ENCODE data around the gene POLD1.
"Not testable (repeated sequence)": the region's sequence is repeated elsewhere in the genome, so short reads cannot be mapped to it uniquely, and the experiment has no call there.

POLD1 gene

DNA sequence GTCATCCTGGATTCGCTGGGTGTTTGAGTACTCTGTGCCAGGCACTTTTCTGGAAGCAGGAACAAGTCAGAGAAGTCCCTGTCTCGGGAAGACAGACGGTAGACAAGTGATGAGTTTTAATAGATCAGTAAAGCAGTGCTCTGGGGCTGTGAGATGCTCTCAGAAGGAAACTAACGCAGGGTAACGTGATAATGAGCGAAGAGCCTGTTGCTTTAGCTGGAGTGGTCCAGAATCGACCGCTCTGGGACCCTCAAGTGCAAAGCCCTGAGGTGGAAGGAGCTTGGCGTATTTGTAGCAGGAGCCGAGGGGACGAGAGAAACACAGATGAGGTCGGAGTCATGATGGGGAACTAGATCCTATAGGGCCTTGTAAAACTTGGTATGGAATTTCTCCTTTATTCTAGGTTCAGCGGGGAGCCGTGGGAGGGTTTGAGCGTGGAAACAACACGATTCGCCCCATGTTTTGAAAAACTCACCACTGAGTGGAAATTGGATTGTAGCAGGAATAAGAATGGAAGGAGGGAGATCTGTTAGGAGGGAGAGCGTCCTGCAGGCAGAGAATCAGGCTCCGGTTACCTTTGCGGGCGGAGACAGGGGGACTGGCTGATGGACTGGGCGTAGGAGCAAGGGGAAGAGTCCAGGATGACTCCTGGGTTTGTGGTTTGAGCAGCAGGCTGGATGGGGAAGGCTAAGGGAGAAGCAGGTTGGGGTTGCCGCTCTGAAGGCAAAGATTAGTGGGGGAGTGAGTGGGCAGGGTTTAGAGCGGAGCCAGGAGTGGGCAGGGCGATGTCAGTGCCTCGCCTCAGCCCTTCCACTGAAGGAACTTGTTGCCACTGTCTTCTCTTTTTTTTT, 763 bp downstream of the POLD1 start:
- Histone ChIP-seq H3K27ac (ENCODE audit: low read length) (peak overlapping the region; percentile 32), H3K9me3 (ENCODE audit: insufficient read depth, low read depth, low read length) (no peaks in the 10 kb centered on the region), H3K9ac (ENCODE audit: low read depth, low read length) (peak overlapping the region; percentile 94), H3K4me3 (ENCODE audit: low read length) (peak overlapping the region; percentile 98), H3K27me3 (ENCODE audit: insufficient read depth, low read length) (no peaks in the 10 kb centered on the region; the same call in 1 of the 2 replicates), H3K4me1 (ENCODE audit: insufficient read depth, low read length) (no peaks in the 10 kb centered on the region; the same call in 1 of the 2 replicates), H3K36me3 (ENCODE audit: insufficient read depth, low read depth, low read length) (peaks cover 53% of the 10 kb centered on the region)

DNA sequence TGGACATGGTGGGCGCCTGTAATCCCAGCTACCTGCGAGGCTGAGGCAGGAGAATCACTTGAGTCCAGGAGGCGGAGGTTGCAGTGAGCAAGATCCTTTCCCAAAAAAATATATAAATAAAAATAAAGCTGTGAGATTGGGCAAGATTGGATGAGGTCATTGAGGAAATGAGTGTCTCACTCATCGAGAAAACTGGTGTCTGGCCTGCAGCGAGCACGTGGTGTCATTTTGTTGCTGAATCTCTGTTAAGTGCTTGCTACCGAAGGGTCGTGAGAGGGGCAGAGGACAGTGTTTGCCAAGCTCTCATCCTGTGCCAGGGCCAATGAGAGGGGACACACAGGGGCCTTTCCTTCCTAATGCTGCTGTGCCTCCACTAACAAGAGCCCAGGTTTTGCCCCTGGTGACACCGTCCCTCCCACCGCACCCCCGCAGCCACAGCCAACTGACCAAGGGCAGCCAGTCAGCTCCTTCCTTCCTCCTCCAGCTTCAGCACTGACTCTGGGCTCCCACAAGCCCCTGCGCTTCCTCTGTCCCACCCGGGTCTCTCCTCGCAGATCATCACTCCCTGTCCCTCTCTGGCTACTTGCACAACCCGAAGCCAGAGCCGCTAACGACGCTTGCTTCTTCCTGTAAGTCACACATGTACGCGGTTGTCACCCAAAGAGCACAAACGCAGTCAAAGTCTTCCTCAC, 3.2 kb downstream of the POLD1 start:
- H3K4me1 ChIP-seq (ENCODE audit: insufficient read depth, low read length): no peaks in the 10 kb centered on the region; the same call in 1 of the 2 replicates
- no peak overlapping the region for H3K27ac ChIP-seq (ENCODE audit: low read length)
- H3K9me3 ChIP-seq (ENCODE audit: insufficient read depth, low read depth, low read length): peaks cover 6% of the 10 kb centered on the region
- no peak overlapping the region for H3K4me3 ChIP-seq (ENCODE audit: low read length)
- H3K9ac ChIP-seq (ENCODE audit: low read depth, low read length): no peak overlapping the region
- H3K36me3 ChIP-seq (ENCODE audit: insufficient read depth, low read depth, low read length): peaks cover 43% of the 10 kb centered on the region
- no peaks in the 10 kb centered on the region; the same call in 1 of the 2 replicates for H3K27me3 ChIP-seq (ENCODE audit: insufficient read depth, low read length)

DNA sequence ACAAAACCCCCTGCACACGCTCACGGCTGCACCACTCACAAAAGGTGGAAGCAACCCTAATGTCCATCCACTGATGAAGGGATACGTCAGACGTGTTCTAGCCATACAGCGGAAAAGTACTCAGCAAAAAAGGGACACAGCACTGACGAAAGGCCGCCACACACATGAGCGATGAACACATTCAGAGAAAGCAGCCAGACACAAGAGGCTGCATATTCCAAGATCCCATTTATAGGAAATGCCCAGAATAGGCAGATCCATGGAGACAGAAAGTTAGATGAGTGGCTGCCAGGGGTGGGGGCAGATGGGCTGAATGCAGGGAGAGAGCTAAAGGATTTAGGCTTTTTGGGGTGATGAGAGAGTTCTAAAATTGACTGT, 3.7 kb downstream of the POLD1 start:
- peaks cover 48% of the 10 kb centered on the region for H3K36me3 ChIP-seq (ENCODE audit: insufficient read depth, low read depth, low read length)
- no peak overlapping the region for H3K4me3 ChIP-seq (ENCODE audit: low read length)
- H3K27ac ChIP-seq (ENCODE audit: low read length): no peak overlapping the region
- no peaks in the 10 kb centered on the region; the same call in 1 of the 2 replicates for H3K27me3 ChIP-seq (ENCODE audit: insufficient read depth, low read length)
- H3K9ac ChIP-seq (ENCODE audit: low read depth, low read length): no peak overlapping the region
- H3K9me3 ChIP-seq (ENCODE audit: insufficient read depth, low read depth, low read length): peaks cover 7% of the 10 kb centered on the region
- no peaks in the 10 kb centered on the region; the same call in 1 of the 2 replicates for H3K4me1 ChIP-seq (ENCODE audit: insufficient read depth, low read length)

DNA sequence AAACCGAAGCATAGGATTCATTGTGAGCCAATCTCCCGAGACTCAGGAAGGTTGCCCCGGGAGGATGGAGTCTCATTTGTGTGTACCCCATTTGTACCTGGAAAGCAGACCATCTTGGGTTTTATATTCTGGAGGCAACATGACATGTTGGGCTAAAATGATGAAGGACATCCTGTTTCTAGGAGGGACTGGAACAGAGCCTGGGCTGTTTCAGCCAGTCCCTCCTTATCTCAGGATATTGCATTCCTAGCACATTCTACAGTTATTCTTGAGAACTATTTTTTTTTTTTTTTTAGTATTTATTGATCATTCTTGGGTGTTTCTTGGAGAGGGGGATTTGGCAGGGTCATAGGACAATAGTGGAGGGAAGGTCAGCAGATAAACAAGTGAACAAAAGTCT, 6.1 kb downstream of the POLD1 start:
- not testable (repeated sequence) for H3K9ac ChIP-seq (ENCODE audit: low read depth, low read length); H3K4me3 ChIP-seq (ENCODE audit: low read length); H3K4me1 ChIP-seq (ENCODE audit: insufficient read depth, low read length); H3K9me3 ChIP-seq (ENCODE audit: insufficient read depth, low read depth, low read length); H3K27ac ChIP-seq (ENCODE audit: low read length); H3K27me3 ChIP-seq (ENCODE audit: insufficient read depth, low read length)
- peaks cover 60% of the 10 kb centered on the region for H3K36me3 ChIP-seq (ENCODE audit: insufficient read depth, low read depth, low read length)

DNA sequence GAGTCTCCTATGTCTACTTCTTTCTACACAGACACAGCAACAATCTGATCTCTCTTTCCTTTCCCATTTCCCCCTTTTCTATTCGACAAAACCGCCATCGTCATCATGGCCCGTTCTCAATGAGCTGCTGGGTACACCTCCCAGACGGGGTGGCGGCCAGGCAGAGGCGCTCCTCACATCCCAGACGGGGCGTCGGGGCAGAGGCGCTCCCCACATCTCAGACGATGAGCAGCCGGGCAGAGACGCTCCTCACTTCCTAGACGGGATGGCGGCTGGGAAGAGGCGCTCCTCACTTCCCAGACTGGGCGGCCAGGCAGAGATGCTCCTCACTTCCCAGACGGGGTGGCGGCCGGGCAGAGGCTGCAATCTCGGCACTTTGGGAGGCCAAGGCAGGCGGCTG, 6.8 kb downstream of the POLD1 start:
- peaks cover 57% of the 10 kb centered on the region for H3K36me3 ChIP-seq (ENCODE audit: insufficient read depth, low read depth, low read length)
- not testable (repeated sequence) for H3K4me3 ChIP-seq (ENCODE audit: low read length); H3K4me1 ChIP-seq (ENCODE audit: insufficient read depth, low read length); H3K27ac ChIP-seq (ENCODE audit: low read length); H3K27me3 ChIP-seq (ENCODE audit: insufficient read depth, low read length); H3K9me3 ChIP-seq (ENCODE audit: insufficient read depth, low read depth, low read length); H3K9ac ChIP-seq (ENCODE audit: low read depth, low read length)

DNA sequence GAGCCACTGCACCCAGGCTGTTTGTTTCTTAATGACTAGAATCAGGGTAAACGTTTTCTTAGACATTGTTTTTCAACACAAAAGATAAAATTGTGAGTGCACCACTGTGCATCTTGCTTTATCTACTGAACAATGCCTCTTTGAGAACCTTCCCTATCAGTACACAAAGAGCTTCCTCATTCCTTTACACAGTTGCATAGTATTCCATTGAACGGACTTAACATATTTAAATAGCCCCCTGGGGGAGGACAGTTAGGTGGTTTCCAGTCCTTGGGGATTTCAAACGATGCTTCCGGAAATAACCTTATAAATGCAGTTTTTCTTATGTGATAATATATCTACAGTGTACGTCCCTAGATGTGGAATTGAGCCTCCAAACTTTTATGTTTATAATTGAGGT, 8.6 kb downstream of the POLD1 start:
- H3K36me3 ChIP-seq (ENCODE audit: insufficient read depth, low read depth, low read length): peaks cover 41% of the 10 kb centered on the region
- no peaks in the 10 kb centered on the region for H3K4me1 ChIP-seq (ENCODE audit: insufficient read depth, low read length)
- no peak overlapping the region for H3K27ac ChIP-seq (ENCODE audit: low read length)
- H3K9ac ChIP-seq (ENCODE audit: low read depth, low read length): no peak overlapping the region
- no peaks in the 10 kb centered on the region for H3K27me3 ChIP-seq (ENCODE audit: insufficient read depth, low read length)
- peaks cover 7% of the 10 kb centered on the region for H3K9me3 ChIP-seq (ENCODE audit: insufficient read depth, low read depth, low read length)
- H3K4me3 ChIP-seq (ENCODE audit: low read length): no peak overlapping the region

DNA sequence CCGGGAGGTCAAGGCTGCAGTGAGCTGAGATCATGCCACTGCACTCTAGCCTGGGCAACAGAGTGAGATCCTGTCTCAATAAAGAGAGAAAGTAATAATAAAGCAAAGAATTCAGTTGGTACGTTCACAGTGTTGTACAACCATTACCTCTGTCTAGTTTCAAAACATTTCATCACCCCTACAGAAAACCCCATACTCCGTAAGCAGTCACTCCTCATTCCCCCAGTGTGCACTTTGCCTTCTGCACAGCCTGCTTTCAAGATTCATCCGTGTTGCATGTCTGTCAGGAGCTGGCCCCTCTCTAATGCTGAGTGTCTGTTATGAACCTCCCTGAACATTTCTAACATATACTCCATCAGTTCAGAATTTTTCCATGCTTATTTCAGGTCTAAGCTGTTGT, 9.4 kb downstream of the POLD1 start:
- H3K27ac ChIP-seq (ENCODE audit: low read length): no peak overlapping the region
- peaks cover 32% of the 10 kb centered on the region for H3K36me3 ChIP-seq (ENCODE audit: insufficient read depth, low read depth, low read length)
- H3K27me3 ChIP-seq (ENCODE audit: insufficient read depth, low read length): no peaks in the 10 kb centered on the region
- H3K9me3 ChIP-seq (ENCODE audit: insufficient read depth, low read depth, low read length): peaks cover 7% of the 10 kb centered on the region
- H3K4me3 ChIP-seq (ENCODE audit: low read length): no peak overlapping the region
- H3K9ac ChIP-seq (ENCODE audit: low read depth, low read length): no peak overlapping the region
- H3K4me1 ChIP-seq (ENCODE audit: insufficient read depth, low read length): no peaks in the 10 kb centered on the region

DNA sequence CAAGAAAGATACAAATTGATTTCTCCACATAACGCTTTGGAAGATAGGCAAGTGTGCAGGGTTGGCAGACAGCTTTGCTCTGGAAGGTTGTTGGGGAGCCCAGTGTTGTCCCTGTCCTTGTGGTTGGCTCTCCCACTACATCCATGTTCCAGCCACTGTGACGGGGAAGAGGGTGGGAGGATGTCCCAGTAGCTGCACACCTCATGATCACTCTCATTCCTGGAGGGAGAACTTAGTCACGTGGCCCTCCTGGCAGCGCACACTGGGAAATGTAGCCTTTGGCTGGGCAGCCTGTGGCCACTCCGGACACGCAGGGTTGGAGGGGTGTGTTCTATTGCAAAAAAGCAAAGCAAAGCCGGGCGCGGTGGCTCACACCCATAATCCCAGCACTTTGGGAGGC, 9.9 kb downstream of the POLD1 start:
- no peaks in the 10 kb centered on the region for H3K4me1 ChIP-seq (ENCODE audit: insufficient read depth, low read length)
- H3K9me3 ChIP-seq (ENCODE audit: insufficient read depth, low read depth, low read length): peaks cover 7% of the 10 kb centered on the region
- no peak overlapping the region for H3K4me3 ChIP-seq (ENCODE audit: low read length)
- H3K36me3 ChIP-seq (ENCODE audit: insufficient read depth, low read depth, low read length): peaks cover 31% of the 10 kb centered on the region
- H3K9ac ChIP-seq (ENCODE audit: low read depth, low read length): no peak overlapping the region
- H3K27me3 ChIP-seq (ENCODE audit: insufficient read depth, low read length): no peaks in the 10 kb centered on the region
- no peak overlapping the region for H3K27ac ChIP-seq (ENCODE audit: low read length)

DNA sequence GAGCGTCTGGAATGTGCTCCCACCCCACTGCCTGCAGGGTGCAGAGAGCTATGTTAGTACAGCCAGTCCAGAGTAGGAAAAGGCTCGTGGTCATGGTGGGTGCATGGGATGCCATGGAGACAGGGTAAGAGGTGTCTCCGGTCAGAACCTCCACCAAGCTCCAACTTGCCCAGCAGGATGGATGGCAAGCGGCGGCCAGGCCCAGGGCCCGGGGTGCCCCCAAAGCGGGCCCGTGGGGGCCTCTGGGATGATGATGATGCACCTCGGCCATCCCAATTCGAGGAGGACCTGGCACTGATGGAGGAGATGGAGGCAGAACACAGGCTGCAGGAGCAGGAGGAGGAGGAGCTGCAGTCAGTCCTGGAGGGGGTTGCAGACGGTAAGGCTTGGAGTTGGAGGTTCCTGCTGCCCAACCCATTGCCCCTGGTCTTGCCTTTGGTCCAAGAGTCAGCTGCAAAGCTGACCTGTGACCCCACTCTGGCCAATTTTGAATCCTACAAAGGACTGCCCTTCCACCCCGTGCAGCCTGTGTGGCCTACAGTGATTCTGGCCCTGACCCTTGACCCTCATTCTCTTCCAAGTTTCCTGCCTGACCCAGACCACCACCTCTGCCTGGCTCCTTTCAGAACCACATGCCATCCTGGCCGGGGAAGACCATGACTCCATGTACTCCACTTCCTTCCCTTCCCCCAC, 14.7 kb downstream of the POLD1 start:
- peaks cover 36% of the 10 kb centered on the region for H3K36me3 ChIP-seq (ENCODE audit: insufficient read depth, low read depth, low read length)
- H3K27ac ChIP-seq (ENCODE audit: low read length): no peak overlapping the region
- H3K9ac ChIP-seq (ENCODE audit: low read depth, low read length): no peak overlapping the region

DNA sequence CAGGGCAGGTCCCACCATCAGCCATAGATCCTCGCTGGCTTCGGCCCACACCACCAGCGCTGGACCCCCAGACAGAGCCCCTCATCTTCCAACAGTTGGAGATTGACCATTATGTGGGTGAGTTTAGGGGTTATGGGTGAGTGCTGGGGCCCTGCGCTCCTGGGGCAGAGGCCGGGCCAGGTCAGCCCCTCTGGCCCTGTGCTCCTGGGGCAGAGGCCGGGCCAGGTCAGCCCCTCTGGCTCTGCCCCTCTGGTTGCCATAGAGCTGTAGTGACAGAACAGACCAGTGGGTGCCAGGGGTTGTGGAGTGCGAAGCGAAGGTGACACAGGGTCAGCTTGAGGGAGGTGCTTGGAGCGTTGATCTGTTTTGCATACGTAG, 15.2 kb downstream of the POLD1 start:
- H3K4me1 ChIP-seq (ENCODE audit: insufficient read depth, low read length): no peaks in the 10 kb centered on the region
- H3K9ac ChIP-seq (ENCODE audit: low read depth, low read length): no peak overlapping the region
- no peak overlapping the region for H3K4me3 ChIP-seq (ENCODE audit: low read length)
- H3K36me3 ChIP-seq (ENCODE audit: insufficient read depth, low read depth, low read length): peaks cover 36% of the 10 kb centered on the region
- no peaks in the 10 kb centered on the region for H3K27me3 ChIP-seq (ENCODE audit: insufficient read depth, low read length)
- H3K27ac ChIP-seq (ENCODE audit: low read length): no peak overlapping the region
- H3K9me3 ChIP-seq (ENCODE audit: insufficient read depth, low read depth, low read length): no peaks in the 10 kb centered on the region

More for the DNA sequence above, 14.7 kb downstream of the POLD1 start:
- H3K9me3 ChIP-seq (ENCODE audit: insufficient read depth, low read depth, low read length): no peaks in the 10 kb centered on the region
- H3K4me1 ChIP-seq (ENCODE audit: insufficient read depth, low read length): no peaks in the 10 kb centered on the region
- no peaks in the 10 kb centered on the region for H3K27me3 ChIP-seq (ENCODE audit: insufficient read depth, low read length)
- no peak overlapping the region for H3K4me3 ChIP-seq (ENCODE audit: low read length)

DNA sequence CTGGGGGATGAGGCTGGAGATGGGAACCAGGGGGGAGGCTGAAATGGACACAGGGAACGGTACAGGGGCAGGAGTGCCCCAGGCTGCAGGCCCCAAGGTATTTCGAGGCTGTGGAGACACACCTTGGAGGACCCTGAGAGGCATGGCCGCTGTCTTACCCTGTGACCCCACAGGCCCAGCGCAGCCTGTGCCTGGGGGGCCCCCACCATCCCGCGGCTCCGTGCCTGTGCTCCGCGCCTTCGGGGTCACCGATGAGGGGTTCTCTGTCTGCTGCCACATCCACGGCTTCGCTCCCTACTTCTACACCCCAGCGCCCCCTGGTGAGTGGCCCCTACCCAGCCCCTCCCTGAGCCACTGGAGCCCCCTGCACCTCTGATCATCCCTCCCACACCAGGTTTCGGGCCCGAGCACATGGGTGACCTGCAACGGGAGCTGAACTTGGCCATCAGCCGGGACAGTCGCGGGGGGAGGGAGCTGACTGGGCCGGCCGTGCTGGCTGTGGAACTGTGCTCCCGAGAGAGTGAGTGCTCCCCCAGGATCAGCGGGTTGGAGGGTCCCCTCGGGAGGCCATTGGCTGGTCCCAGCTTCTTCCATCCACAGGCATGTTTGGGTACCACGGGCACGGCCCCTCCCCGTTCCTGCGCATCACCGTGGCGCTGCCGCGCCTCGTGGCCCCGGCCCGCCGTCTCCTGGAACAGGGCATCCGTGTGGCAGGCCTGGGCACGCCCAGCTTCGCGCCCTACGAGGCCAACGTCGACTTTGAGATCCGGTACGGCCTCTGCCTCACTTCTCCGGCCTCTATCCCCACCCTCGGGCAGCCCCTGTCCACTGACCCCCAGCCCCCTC, 17.7 kb downstream of the POLD1 start:
- Histone ChIP-seq H3K9ac (ENCODE audit: low read depth, low read length) (no peak overlapping the region), H3K9me3 (ENCODE audit: insufficient read depth, low read depth, low read length) (no peaks in the 10 kb centered on the region), H3K36me3 (ENCODE audit: insufficient read depth, low read depth, low read length) (peaks cover 53% of the 10 kb centered on the region), H3K4me3 (ENCODE audit: low read length) (no peak overlapping the region), H3K27ac (ENCODE audit: low read length) (no peak overlapping the region), H3K4me1 (ENCODE audit: insufficient read depth, low read length) (no peaks in the 10 kb centered on the region), H3K27me3 (ENCODE audit: insufficient read depth, low read length) (no peaks in the 10 kb centered on the region)

Data from iPS-20b (cell line).